Right atrium auricular region (tissue), 2 donors: Measurements from ENCODE around the gene ZFY. TPM values are rescaled to one million over a fixed set of nuclear protein-coding genes. Genes with fewer than 3 reads are reported as not detected.
"Not testable (repeated sequence)": the region's sequence is repeated elsewhere in the genome, so short reads cannot be mapped to it uniquely, and the experiment has no call there.

ENCODE experiments used
- DNase-seq: peaks from one replicate; pipeline ENCODE4 v3.0.0-alpha.2; 2019; ENCODE audit warnings: low spot score
- H3K27ac ChIP-seq, 2 donors: fragments of 200-600 bp; sonication (generic); 1 replicate in 1 of 2; 2 replicates in 1 of 2; pipeline ENCODE4 v1.5.1; 2016 to 2019
- H3K27me3 ChIP-seq, 2 donors: fragments of 200-600 bp; sonication (generic); one replicate each; pipeline versions ENCODE4 v1.5.1 to v1.6.0; 2017 to 2019
- H3K36me3 ChIP-seq: fragments of 200-600 bp; sonication (generic); one replicate; pipeline ENCODE4 v1.5.1; 2016
- H3K4me1 ChIP-seq, 2 donors: fragments of 200-600 bp; sonication (generic); one replicate each; pipeline versions ENCODE4 v1.5.1 to v1.6.0; 2017 to 2019
- H3K4me3 ChIP-seq, 2 donors: fragments of 200-600 bp; sonication (generic); 1 replicate in 1 of 2; 2 replicates in 1 of 2; pipeline ENCODE4 v1.5.1; 2017 to 2019; ENCODE audit warnings: mild to moderate bottlenecking in 1 of 2, moderate library complexity in 1 of 2
- H3K9me3 ChIP-seq, 2 donors: fragments of 200-600 bp; sonication (generic); one replicate each; pipeline ENCODE4 v1.5.1; 2019
- CTCF ChIP-seq, 2 donors: fragments of 200-600 bp; sonication (generic); IDR thresholded peaks; one replicate each; pipeline ENCODE4 v1.5.1; 2019; ENCODE audit warnings: antibody characterized with exemption in 2 of 2
- total RNA-seq, 2 donors: library from RNA; depleted of rRNA; stranded (reverse); fragments of >200 nt; gene quantifications; one replicate each; pipeline ENCODE4 v1.1.0, GENCODE V29; 2016

ZFY gene
- total RNA-seq, 2 donors from 2014 or later: not detected

GRCh38 chrY:3002680-3003515, 67.7 kb downstream of the ZFY start:
- Histone ChIP-seq H3K27me3 (no peaks in the 10 kb centered on the region), H3K4me1 (no peaks in the 10 kb centered on the region), H3K27ac (no peak overlapping the region), H3K36me3 (no peaks in the 10 kb centered on the region), H3K9me3 (no peaks in the 10 kb centered on the region), H3K4me3 (no peak overlapping the region)
- DNase-seq: no peak
- no peak for TF ChIP-seq CTCF (IDR thresholded peaks at IDR 0.05)

GRCh38 chrY:3003516-3003830, 68.3 kb downstream of the ZFY start:
- no peaks in the 10 kb centered on the region for H3K27me3 ChIP-seq
- DNase-seq: no peak
- no peak overlapping the region for H3K4me3 ChIP-seq
- no peaks in the 10 kb centered on the region for H3K36me3 ChIP-seq
- H3K4me1 ChIP-seq: no peaks in the 10 kb centered on the region
- no peaks in the 10 kb centered on the region for H3K9me3 ChIP-seq
- no peak overlapping the region for H3K27ac ChIP-seq
- no peak for TF ChIP-seq CTCF (IDR thresholded peaks at IDR 0.05)

GRCh38 chrY:3003846-3004245, 68.7 kb downstream of the ZFY start:
- Histone ChIP-seq H3K4me3 (no peak overlapping the region), H3K27ac (no peak overlapping the region), H3K4me1 (no peaks in the 10 kb centered on the region)

GRCh38 chrY:3006031-3006430, 70.8 kb downstream of the ZFY start:
- not testable (repeated sequence) for H3K4me1 ChIP-seq, DNase-seq, H3K4me3 ChIP-seq, H3K36me3 ChIP-seq, H3K27me3 ChIP-seq, H3K9me3 ChIP-seq, H3K27ac ChIP-seq

More at GRCh38 chrY:3003846-3004245, 68.7 kb downstream of the ZFY start:
- no peaks in the 10 kb centered on the region for H3K27me3 ChIP-seq
- TF ChIP-seq CTCF (IDR thresholded peaks at IDR 0.05): no peak
- no peaks in the 10 kb centered on the region for H3K9me3 ChIP-seq
- H3K36me3 ChIP-seq: no peaks in the 10 kb centered on the region
- DNase-seq: no peak

- Histone ChIP-seq H3K4me3 (no peak overlapping the region), H3K27me3 (no peaks in the 10 kb centered on the region), H3K9me3 (no peaks in the 10 kb centered on the region), H3K36me3 (no peaks in the 10 kb centered on the region), H3K27ac (no peak overlapping the region), H3K4me1 (no peaks in the 10 kb centered on the region)
- TF ChIP-seq CTCF (IDR thresholded peaks at IDR 0.05): no peak
- no peak for DNase-seq
Measured at GRCh38 chrY:3007967-3008366, 72.8 kb downstream of the ZFY start.

GRCh38 chrY:3012226-3012625, 77.0 kb downstream of the ZFY start:
- no peak for TF ChIP-seq CTCF (IDR thresholded peaks at IDR 0.05)
- Histone ChIP-seq H3K27ac (no peak overlapping the region), H3K4me1 (no peaks in the 10 kb centered on the region), H3K36me3 (no peaks in the 10 kb centered on the region), H3K27me3 (no peaks in the 10 kb centered on the region), H3K9me3 (no peaks in the 10 kb centered on the region), H3K4me3 (no peak overlapping the region)
- no peak for DNase-seq
